Esophagus muscularis mucosa (tissue), 4 donors: Measurements from ENCODE around the gene ABCC9.

Experiments used
- EP300 ChIP-seq: sonication (generic); formaldehyde crosslinking; IDR thresholded peaks from one replicate; pipeline ENCODE4 v1.6.1; 2017; ENCODE audit warnings: antibody characterized with exemption
- POLR2A ChIP-seq: fragments of 450-650 bp; IDR thresholded peaks from one replicate; pipeline ENCODE4 v1.6.1; 2017; ENCODE audit warnings: antibody characterized with exemption, moderate library complexity, mild to moderate bottlenecking, low read depth
- POLR2AphosphoS5 ChIP-seq, 2 donors: sonication (generic); formaldehyde crosslinking; IDR thresholded peaks; one replicate each; pipeline ENCODE4 v1.6.1; 2017; ENCODE audit warnings: antibody characterized with exemption in 2 of 2
- TF ChIP-seq, protein P1 (sequence below), 3 experiments: fragments of 200-600 bp in 2 of 3; fragments of 450-650 bp in 1 of 3; sonication (generic) in 2 of 3; IDR thresholded peaks; one replicate each; pipeline ENCODE4 v1.5.1; 2017 to 2019; ENCODE audit warnings: antibody characterized with exemption in 3 of 3, mild to moderate bottlenecking in 2 of 3, moderate library complexity in 1 of 3

- TF ChIP-seq POLR2AphosphoS5 (IDR thresholded peaks at IDR 0.05): no peak
- TF ChIP-seq EP300: no peak
- no peak for TF ChIP-seq POLR2A
- TF ChIP-seq, protein P1, sequence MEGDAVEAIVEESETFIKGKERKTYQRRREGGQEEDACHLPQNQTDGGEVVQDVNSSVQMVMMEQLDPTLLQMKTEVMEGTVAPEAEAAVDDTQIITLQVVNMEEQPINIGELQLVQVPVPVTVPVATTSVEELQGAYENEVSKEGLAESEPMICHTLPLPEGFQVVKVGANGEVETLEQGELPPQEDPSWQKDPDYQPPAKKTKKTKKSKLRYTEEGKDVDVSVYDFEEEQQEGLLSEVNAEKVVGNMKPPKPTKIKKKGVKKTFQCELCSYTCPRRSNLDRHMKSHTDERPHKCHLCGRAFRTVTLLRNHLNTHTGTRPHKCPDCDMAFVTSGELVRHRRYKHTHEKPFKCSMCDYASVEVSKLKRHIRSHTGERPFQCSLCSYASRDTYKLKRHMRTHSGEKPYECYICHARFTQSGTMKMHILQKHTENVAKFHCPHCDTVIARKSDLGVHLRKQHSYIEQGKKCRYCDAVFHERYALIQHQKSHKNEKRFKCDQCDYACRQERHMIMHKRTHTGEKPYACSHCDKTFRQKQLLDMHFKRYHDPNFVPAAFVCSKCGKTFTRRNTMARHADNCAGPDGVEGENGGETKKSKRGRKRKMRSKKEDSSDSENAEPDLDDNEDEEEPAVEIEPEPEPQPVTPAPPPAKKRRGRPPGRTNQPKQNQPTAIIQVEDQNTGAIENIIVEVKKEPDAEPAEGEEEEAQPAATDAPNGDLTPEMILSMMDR (IDR thresholded peaks at IDR 0.05): no peak
Observed at GRCh38 chr12:21884936-21885335, 56.3 kb downstream of the ABCC9 start.
